ENCODE results near the gene SLC39A11. TPM values are rescaled to one million over a fixed set of nuclear protein-coding genes. Genes with fewer than 3 reads are reported as not detected.

Gene SLC39A11
- total RNA-seq, 1 experiment from 2014 or later, result 15.2 TPM

GRCh38 chr17:72717276-72717675 lies 375.2 kb downstream of the SLC39A11 start:
- H3K27me3 ChIP-seq (ENCODE audit: insufficient read depth, low read length), result no peaks in the 10 kb centered on the region; the same call in 1 of the 2 replicates
- H3K36me3 Mint-ChIP-seq (ENCODE audit: insufficient read depth in 1 of 3, low read depth in 3 of 3), result no peaks in the 10 kb centered on the region
- H3K4me2 ChIP-seq (ENCODE audit: insufficient read depth, insufficient read length, low read length), result no peak overlapping the region
- H3K79me2 ChIP-seq (ENCODE audit: insufficient read depth, low read length), result no peaks in the 10 kb centered on the region
- H3K4me3 Mint-ChIP-seq, result no peak overlapping the region
- no peaks in the 10 kb centered on the region for H4K20me1 ChIP-seq (ENCODE audit: control insufficient read depth, insufficient read depth, insufficient read length)
- H3K56ac ChIP-seq (ENCODE audit: insufficient read length, low read depth, low read length), result no peak overlapping the region
- H3K4me1 Mint-ChIP-seq, result peaks cover 18 to 24% of the 10 kb centered on the region in 2 experiments
- H3K9me3 Mint-ChIP-seq, result no peaks in the 10 kb centered on the region
- no peak overlapping the region for H4K8ac ChIP-seq (replicated peaks; ENCODE audit: insufficient read length, low read depth, low read length)
- H3T11ph ChIP-seq (ENCODE audit: low read length), result no peak overlapping the region
- H3K18ac ChIP-seq (ENCODE audit: insufficient read length, low read depth, low read length), result no peak overlapping the region
- no peaks in the 10 kb centered on the region for H3K79me1 ChIP-seq (ENCODE audit: insufficient read depth, low read depth, low read length, poor library complexity, severe bottlenecking)
- H2BK12ac ChIP-seq (ENCODE audit: insufficient read length, low read depth, low read length), result no peak overlapping the region
- no peak overlapping the region for H3K27ac ChIP-seq (ENCODE audit: insufficient read length, low read depth, low read length)
- H4K91ac ChIP-seq (ENCODE audit: insufficient read length, low read depth, low read length), result no peak overlapping the region
- H2AK5ac ChIP-seq (ENCODE audit: insufficient read length, low read length), result no peak overlapping the region
- no peaks in the 10 kb centered on the region; the same call in 1 of the 2 replicates for H3K27me3 Mint-ChIP-seq (ENCODE audit: low read depth)
- H2BK120ac ChIP-seq (ENCODE audit: low read depth, low read length, poor library complexity, severe bottlenecking), result no peak overlapping the region
- H2BK20ac ChIP-seq (ENCODE audit: low read depth, low read length, poor library complexity, severe bottlenecking), result no peak overlapping the region
- no peak overlapping the region for H3K14ac ChIP-seq (ENCODE audit: insufficient read depth, low read length)
- H3K23me2 ChIP-seq (ENCODE audit: insufficient read length, low read depth, low read length, poor library complexity, severe bottlenecking), result no peaks in the 10 kb centered on the region
- H3K4ac ChIP-seq (ENCODE audit: low read depth, low read length), result no peak overlapping the region
- TF ChIP-seq CTCF (conservative IDR thresholded peaks at IDR 0.05), result no peak
- H3K9me3 ChIP-seq (ENCODE audit: control insufficient read depth, low read depth, low read length), result no peaks in the 10 kb centered on the region
- no peaks in the 10 kb centered on the region; the same call in 1 of the 2 replicates for H3K4me1 ChIP-seq (ENCODE audit: insufficient read depth, low read length)
- no CpG with 5 or more reads among the region's 10 CpGs for WGBS (ENCODE audit: extremely low coverage, insufficient read length, low lambda C conversion rate)
- no peak overlapping the region for H2BK5ac ChIP-seq (ENCODE audit: insufficient read length, low read length)
- H2AFZ ChIP-seq (ENCODE audit: low read length), result no peak overlapping the region
- no peak overlapping the region for H3K9ac ChIP-seq (ENCODE audit: extremely low read depth, insufficient read length, low read length)
- H4K5ac ChIP-seq (ENCODE audit: insufficient read length, low read depth, low read length), result no peak overlapping the region
- DNase-seq, result no peak
- H3K23ac ChIP-seq (ENCODE audit: insufficient read length, low read depth, low read length), result no peak overlapping the region
- H2BK15ac ChIP-seq (ENCODE audit: low read depth, low read length), result no peak overlapping the region
- no peak overlapping the region for H3K27ac Mint-ChIP-seq
